ENCODE measurements around the gene FAM3C.

DNA sequence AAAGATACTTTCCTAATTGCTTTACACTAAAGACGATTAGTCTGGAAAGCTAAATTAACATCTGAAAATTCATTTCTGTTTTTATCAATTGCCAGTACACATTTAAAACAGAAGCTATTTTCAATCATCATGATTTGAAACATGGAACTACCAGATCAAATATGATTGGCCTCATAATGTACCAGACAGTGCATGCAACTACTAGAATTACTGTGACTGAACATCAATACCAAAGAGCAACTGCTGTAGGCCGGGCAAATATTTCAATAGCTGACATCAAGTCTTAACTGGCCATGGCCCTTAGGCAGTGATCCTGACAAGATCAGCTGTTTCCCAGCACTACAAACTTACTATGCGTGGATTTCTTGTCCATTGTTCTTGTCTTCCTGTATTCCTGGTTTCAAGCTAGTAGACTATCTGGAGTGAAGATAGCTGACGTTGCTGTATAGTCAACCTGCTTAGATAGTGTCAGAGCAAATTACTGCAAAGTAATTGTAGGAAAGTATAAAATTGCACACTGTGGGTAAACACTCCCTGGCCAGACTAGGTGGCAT is 89.0 kb downstream of the FAM3C start:
- TF ChIP-seq, protein P1, sequence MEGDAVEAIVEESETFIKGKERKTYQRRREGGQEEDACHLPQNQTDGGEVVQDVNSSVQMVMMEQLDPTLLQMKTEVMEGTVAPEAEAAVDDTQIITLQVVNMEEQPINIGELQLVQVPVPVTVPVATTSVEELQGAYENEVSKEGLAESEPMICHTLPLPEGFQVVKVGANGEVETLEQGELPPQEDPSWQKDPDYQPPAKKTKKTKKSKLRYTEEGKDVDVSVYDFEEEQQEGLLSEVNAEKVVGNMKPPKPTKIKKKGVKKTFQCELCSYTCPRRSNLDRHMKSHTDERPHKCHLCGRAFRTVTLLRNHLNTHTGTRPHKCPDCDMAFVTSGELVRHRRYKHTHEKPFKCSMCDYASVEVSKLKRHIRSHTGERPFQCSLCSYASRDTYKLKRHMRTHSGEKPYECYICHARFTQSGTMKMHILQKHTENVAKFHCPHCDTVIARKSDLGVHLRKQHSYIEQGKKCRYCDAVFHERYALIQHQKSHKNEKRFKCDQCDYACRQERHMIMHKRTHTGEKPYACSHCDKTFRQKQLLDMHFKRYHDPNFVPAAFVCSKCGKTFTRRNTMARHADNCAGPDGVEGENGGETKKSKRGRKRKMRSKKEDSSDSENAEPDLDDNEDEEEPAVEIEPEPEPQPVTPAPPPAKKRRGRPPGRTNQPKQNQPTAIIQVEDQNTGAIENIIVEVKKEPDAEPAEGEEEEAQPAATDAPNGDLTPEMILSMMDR (conservative IDR thresholded peaks at IDR 0.05 in 1 of 2, IDR thresholded peaks at IDR 0.05 in 1 of 2; ENCODE audit: extremely low read depth in 1 of 2, insufficient read depth in 1 of 2, low read depth in 1 of 2, low read length in 2 of 2): no peak
- TF ChIP-seq EZH2 (IDR thresholded peaks at IDR 0.05; ENCODE audit: borderline replicate concordance, low read length): no peak

Measured in mammary epithelial cell (primary cell).